ENCODE results near the gene GAL. TPM values are rescaled to one million over a fixed set of nuclear protein-coding genes. Genes with fewer than 3 reads are reported as not detected.

GAL gene
- total RNA-seq, 4 donors from 2014 or later: 7.2 to 120 (median 29.8) TPM

DNA sequence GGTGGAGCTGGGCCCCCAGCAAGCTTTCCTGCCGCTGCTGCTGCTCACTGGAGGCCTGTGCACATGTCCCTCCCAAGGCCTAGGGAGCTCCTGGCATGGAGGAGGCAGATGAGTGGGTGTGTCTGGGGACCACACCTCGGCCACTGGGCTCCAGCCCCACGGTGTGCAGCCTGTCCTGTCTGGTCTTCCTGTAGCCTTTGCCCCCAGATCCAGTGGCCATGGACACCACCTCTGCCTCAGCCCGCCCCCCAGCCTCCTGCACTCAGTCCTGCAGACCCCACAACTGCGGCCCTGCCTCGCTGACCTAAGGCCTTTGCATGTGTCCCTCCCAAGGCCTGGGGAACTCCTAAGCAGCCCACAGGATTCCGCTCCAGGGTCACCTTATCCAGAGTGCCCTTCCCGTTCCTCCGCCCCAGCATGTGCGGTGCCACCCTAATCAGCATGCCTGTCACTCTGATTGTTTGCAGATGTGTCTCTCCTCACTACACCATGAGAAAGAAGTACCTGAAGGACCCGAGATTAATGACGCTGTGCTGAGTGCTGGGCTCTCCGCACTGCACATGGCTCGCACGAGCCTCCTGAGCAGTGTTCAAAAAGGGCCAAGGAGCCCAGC, 8.6 kb downstream of the GAL start:
- Histone ChIP-seq H3K4me1 (no peaks in the 10 kb centered on the region), H3K27ac (no peak overlapping the region), H3K9me3 (no peaks in the 10 kb centered on the region), H3K4me3 (no peak overlapping the region), H3K27me3 (peaks cover 34% of the 10 kb centered on the region), H3K36me3 (no peaks in the 10 kb centered on the region)
- DNase-seq (ENCODE audit: low spot score in 2 of 2): peak in 1 of 2 donors; percentile 72
- TF ChIP-seq EP300 (IDR thresholded peaks at IDR 0.05) (no peak), POLR2A (IDR thresholded peaks at IDR 0.05) (no peak), POLR2AphosphoS5 (IDR thresholded peaks at IDR 0.05) (no peak)
- TF ChIP-seq, protein P1, sequence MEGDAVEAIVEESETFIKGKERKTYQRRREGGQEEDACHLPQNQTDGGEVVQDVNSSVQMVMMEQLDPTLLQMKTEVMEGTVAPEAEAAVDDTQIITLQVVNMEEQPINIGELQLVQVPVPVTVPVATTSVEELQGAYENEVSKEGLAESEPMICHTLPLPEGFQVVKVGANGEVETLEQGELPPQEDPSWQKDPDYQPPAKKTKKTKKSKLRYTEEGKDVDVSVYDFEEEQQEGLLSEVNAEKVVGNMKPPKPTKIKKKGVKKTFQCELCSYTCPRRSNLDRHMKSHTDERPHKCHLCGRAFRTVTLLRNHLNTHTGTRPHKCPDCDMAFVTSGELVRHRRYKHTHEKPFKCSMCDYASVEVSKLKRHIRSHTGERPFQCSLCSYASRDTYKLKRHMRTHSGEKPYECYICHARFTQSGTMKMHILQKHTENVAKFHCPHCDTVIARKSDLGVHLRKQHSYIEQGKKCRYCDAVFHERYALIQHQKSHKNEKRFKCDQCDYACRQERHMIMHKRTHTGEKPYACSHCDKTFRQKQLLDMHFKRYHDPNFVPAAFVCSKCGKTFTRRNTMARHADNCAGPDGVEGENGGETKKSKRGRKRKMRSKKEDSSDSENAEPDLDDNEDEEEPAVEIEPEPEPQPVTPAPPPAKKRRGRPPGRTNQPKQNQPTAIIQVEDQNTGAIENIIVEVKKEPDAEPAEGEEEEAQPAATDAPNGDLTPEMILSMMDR (IDR thresholded peaks at IDR 0.05): no peak
- 73% methylated on average over 13 of the region's 15 CpGs for WGBS

DNA sequence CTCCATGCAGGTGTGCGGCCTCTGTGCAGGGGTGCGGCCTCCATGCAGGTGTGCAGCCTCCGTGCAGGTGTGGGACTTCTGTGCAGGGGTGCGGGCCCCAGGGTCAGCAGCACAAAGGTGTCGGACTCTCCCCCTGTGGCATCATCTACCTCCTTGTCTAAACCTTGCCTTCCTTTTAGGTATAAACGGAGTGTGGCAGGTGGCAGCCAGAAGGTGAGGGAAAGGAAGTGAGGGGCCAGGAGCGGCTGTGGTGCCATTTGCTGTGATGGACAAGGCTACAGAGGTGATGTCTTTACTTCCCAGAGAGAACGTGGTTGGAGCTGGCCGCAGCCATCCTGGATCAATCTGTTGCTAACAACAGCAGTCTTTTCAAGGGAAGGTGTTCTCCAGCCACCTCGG, 9.1 kb downstream of the GAL start:
- Histone ChIP-seq H3K27me3 (peaks cover 30% of the 10 kb centered on the region), H3K27ac (no peak overlapping the region), H3K4me1 (no peaks in the 10 kb centered on the region), H3K36me3 (no peaks in the 10 kb centered on the region), H3K4me3 (no peak overlapping the region), H3K9me3 (no peaks in the 10 kb centered on the region)
- WGBS: 90% methylated on average over 9 of the region's 10 CpGs
- peak in 1 of 2 donors; percentile 61 for DNase-seq (ENCODE audit: low spot score in 2 of 2)
- TF ChIP-seq POLR2A (IDR thresholded peaks at IDR 0.05): no peak
- TF ChIP-seq EP300 (IDR thresholded peaks at IDR 0.05): no peak
- TF ChIP-seq, protein P1 (IDR thresholded peaks at IDR 0.05): no peak

DNA sequence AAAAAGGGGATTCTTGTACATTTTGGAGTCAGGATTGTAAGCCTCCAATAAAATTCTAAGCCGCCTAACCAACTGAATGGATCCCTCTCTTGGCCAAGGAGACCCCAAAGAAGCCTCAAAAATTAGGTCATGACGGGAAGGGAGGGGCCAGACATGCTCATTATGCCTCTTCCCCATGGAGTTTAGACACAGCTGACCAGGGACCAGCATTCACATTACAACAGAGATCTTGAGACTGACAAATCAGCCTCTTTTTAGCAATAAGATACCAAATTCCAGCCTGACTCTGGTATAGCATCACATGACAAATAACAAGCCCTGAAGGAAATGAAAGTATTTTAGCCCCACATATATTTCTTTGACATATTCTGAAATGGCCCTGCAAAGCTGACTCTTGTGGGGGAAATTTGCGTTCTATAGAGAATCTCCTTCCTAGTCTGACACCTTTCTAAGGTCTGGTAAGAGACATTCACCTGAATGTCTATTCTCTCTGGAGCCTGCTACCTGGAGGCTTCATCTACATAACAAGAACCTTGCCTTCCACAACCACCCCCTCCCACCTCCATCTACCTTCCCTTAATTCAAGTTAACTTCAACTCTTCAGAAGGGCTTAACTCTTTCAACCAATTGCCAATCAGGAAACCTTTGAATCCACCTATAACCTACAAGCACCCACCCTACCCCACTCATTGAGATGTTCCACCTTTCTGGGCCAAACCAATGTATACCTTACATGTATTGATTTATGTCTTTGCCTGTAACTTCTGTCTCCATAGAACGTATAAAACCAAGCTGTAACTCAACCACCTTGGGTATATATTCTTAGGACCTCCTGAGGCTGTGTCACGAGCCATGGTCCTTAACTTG, 10.3 kb downstream of the GAL start:
- H3K27me3 ChIP-seq: peaks cover 23% of the 10 kb centered on the region
- TF ChIP-seq POLR2AphosphoS5 (IDR thresholded peaks at IDR 0.05) (no peak), POLR2A (IDR thresholded peaks at IDR 0.05) (no peak), EP300 (IDR thresholded peaks at IDR 0.05) (no peak)
- TF ChIP-seq, protein P1 (IDR thresholded peaks at IDR 0.05): no peak
- WGBS: 80% methylated on average over 5 of the region's 5 CpGs
- DNase-seq (ENCODE audit: low spot score in 2 of 2): no peak
- no peaks in the 10 kb centered on the region for H3K36me3 ChIP-seq
- no peaks in the 10 kb centered on the region for H3K4me1 ChIP-seq
- no peaks in the 10 kb centered on the region for H3K9me3 ChIP-seq
- H3K4me3 ChIP-seq: no peak overlapping the region
- H3K27ac ChIP-seq: no peak overlapping the region

DNA sequence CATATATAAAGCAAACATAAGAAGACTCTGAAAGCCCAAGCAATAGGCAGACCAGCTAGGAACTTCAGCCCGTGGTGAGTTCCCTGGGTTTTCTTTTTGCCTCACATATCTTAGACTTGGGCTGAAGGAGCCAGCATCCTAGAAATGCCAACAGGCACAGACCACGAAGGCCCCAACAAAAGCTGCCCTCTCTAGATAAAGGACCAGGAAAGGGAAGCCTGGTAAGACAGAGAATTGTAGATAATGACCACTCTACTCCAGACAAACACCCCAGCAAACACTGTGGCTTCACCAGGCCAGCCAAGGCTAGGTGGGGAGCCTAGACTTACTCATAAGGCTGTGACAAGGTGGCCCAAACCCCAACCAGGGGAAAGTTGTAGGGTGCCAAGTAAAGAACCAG, 11.2 kb downstream of the GAL start:
- no peak overlapping the region for H3K4me3 ChIP-seq
- no peaks in the 10 kb centered on the region for H3K36me3 ChIP-seq
- TF ChIP-seq, protein P1 (IDR thresholded peaks at IDR 0.05): no peak
- TF ChIP-seq EP300 (IDR thresholded peaks at IDR 0.05) (no peak), POLR2AphosphoS5 (IDR thresholded peaks at IDR 0.05) (no peak)
- H3K27me3 ChIP-seq: peaks cover 18% of the 10 kb centered on the region
- H3K9me3 ChIP-seq: no peaks in the 10 kb centered on the region
- H3K27ac ChIP-seq: no peak overlapping the region
- DNase-seq (ENCODE audit: low spot score in 2 of 2): peak in 1 of 2 donors; percentile 43
- no peaks in the 10 kb centered on the region for H3K4me1 ChIP-seq
- 71% methylated on average over 2 of the region's 2 CpGs for WGBS

DNA sequence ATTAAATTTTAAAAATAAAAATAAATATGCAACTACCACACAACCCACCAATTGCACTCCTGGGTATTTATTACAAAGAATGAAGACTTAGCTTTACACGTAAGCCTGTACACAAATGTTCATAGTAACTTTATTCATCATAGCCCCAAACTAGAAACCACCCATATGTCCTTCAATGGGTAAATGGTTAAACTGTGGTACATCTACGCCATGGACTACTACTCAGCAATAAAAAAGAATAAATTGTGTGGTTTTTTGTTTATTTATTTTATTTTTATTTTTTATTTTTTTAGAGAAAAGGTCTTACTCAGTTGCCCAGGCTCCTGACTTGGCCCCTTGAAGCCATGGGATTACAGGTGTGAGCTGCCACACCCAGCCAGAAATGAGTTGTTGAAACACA, 14.6 kb downstream of the GAL start:
- no peak for DNase-seq (ENCODE audit: low spot score in 2 of 2)
- no peaks in the 10 kb centered on the region for H3K9me3 ChIP-seq
- H3K27ac ChIP-seq: no peak overlapping the region
- H3K4me1 ChIP-seq: no peaks in the 10 kb centered on the region
- peaks cover 14% of the 10 kb centered on the region for H3K27me3 ChIP-seq
- 94% methylated on average over 2 of the region's 2 CpGs for WGBS
- H3K36me3 ChIP-seq: no peaks in the 10 kb centered on the region
- TF ChIP-seq, protein P1 (IDR thresholded peaks at IDR 0.05): no peak
- TF ChIP-seq POLR2AphosphoS5 (IDR thresholded peaks at IDR 0.05) (no peak), POLR2A (IDR thresholded peaks at IDR 0.05) (no peak), EP300 (IDR thresholded peaks at IDR 0.05) (no peak)
- H3K4me3 ChIP-seq: no peak overlapping the region

Data from suprapubic skin (tissue), 4 donors.